GM19452 (cell line): ENCODE results near the gene NNMT.

Experiments used
- ATAC-seq: cut with Tn5 transposase; IDR thresholded peaks from one replicate; pipeline ENCODE4 v1.9.1; 2021; ENCODE audit not compliant: unreplicated experiment

NNMT gene

DNA sequence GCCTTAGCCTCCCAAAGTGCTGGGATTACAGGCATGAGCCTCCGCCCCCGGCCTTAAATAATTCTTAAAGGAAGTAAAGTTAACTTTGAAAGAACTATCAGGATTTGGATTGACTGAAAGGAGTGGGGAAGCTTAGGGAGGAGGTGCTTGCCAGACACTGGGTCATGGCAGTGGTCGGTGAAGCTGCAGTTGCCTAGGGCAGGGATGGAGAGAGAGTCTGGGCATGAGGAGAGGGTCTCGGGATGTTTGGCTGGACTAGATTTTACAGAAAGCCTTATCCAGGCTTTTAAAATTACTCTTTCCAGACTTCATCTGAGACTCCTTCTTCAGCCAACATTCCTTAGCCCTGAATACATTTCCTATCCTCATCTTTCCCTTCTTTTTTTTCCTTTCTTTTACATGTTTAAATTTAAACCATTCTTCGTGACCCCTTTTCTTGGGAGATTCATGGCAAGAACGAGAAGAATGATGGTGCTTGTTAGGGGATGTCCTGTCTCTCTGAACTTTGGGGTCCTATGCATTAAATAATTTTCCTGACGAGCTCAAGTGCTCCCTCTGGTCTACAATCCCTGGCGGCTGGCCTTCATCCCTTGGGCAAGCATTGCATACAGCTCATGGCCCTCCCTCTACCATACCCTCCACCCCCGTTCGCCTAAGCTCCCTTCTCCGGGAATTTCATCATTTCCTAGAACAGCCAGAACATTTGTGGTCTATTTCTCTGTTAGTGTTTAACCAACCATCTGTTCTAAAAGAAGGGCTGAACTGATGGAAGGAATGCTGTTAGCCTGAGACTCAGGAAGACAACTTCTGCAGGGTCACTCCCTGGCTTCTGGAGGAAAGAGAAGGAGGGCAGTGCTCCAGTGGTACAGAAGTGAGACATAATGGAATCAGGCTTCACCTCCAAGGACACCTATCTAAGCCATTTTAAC lies at the start of gene NNMT:
TSS of gene NNMT (plus strand) at position 724 of the 929 bp plus-strand sequence. CDS start at position 882, 158 bp downstream.
- no peak for ATAC-seq

DNA sequence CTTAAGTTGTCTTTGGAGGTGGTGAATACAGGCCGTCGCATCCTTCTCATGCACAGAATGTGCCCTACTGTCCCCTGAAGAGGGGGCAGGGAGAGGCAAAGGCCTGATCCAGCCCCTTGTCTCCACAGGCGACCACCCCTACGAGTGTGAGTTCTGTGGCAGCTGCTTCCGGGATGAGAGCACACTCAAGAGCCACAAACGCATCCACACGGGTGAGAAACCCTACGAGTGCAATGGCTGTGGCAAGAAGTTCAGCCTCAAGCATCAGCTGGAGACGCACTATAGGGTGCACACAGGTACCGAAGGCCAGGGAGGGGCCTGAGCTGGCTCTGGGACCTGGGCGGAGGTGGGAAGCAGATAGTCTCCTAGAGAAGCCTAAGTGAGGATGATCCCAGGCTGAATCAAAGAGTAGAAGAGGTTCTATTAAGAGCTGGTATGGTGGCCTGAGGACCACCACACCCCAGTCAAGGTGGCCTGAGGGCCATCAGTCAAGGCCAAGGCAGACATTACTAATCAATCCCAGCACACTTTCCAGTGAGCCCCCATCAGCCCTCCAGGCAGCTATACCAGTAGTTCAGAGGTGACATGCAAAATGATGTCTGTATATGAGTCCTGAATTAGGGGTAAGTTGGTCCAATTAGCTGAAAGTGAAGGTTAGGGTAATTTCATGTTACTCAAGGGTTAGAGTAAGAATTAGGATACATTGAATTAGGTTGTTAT lies 49.0 kb upstream of the NNMT start:
- ATAC-seq: no peak

DNA sequence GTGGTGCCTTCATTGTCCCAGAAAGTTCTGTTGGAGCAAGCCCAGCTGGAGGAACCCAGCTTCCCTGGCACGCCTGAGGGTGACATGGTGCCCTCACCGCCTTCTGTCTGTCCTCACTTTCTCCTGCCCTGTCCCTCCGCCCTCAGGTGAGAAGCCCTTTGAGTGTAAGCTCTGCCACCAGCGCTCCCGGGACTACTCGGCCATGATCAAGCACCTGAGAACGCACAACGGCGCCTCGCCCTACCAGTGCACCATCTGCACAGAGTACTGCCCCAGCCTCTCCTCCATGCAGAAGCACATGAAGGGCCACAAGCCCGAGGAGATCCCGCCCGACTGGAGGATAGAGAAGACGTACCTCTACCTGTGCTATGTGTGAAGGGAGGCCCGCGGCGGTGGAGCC lies 46.0 kb upstream of the NNMT start:
- no peak for ATAC-seq

DNA sequence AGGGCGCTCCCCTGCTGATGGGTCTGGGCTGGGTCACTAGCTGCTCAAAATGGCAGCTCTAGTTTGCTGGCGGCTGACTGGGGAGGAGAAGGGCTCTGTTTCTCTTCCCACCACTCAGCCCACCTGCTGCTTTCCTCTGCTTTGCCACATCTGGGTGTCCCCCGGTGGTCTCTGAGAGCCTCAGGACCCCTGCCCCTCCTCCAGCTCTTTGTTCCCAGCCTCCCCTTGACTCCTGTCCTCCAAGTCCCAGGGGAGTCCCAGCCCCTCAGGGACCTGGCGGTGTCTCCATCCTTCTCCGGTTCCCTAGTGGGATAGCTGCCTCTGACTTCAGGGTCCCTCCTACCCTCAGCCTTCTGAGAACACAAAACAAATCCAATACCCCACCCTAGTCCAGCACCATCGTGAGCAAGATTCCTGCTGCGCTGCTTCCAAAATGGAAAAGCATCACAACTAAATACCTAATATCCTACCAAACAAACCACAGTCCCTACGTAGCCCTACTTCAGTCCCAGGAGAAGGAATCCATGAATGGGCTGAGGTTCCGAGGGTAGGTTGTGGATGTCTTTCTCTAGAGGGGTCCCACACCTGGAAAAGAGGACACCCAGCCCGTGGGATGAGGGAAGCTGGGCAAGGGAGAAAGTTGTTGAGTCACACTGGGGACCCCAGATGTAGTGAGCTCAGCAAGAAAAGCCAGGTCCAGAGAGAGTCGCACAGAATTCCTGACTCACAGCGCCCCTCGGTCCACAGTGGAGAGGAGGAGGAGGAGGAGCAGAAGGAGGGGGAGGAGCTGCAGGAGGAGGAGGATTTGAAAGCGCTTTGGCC lies 45.0 kb upstream of the NNMT start:
- ATAC-seq: no peak

DNA sequence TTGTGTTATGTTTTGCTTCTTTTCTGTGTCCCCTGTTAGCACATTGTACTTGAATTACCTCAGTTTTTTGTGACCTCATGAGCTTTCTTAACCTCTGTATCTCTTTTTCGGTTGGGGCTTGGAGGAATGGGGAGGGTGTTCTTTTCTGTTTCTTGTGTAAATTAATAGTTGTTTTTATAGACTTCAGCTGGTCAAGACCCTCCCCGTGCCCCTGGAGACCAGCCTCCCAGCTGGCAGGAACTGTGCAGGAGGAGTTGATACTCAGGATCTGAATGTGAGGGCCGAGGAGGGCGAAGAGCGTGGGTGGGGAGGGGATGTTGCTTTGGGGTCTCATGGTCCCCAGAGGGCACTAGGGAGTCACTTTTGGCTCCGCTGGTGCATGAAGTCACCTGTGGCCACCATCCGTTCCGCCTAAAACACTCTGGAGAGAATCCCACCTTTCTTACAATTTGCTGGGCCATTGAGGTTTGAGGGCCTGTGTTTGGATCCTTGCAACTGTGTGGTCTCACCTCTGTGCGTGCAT lies 44.3 kb upstream of the NNMT start:
- ATAC-seq: no peak

DNA sequence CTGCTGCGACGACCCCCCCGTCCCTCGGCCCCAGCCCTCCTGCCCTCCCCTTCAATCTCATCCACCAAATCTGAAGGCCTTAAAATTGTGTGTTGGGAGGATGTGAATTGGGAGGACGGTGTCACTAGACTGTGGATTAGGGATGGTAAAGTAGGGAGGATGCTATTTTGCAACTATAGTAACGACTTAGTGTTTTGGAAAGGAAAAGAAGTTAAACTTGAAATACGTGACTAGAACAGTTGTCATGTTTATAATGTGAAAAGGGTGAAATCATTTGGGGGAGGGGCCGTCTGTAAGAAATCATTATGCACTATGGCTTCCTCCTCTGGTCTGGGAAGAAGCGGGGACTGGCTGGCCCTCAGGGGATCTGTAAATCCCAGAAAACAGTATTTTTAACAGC lies 43.4 kb upstream of the NNMT start:
- no peak for ATAC-seq

DNA sequence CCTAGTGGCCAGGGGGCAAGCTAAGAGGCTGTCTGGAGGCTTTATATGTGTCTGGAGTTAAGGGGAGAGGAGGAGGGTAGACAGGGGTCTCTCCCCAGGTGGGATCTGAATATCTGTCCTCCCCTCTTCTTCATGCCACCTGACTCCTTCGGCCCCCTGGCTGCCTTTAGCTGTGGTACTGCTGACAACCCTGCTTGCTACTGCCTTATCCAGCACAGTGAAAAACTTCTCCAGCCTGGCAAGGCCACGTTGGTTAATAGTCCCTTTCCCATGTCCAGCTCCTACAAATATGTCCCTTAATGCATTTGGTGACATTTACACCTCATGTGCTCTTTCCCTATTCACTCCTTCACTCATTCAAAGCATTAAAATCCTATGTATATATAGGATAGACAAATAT lies 42.4 kb upstream of the NNMT start:
- ATAC-seq: no peak

DNA sequence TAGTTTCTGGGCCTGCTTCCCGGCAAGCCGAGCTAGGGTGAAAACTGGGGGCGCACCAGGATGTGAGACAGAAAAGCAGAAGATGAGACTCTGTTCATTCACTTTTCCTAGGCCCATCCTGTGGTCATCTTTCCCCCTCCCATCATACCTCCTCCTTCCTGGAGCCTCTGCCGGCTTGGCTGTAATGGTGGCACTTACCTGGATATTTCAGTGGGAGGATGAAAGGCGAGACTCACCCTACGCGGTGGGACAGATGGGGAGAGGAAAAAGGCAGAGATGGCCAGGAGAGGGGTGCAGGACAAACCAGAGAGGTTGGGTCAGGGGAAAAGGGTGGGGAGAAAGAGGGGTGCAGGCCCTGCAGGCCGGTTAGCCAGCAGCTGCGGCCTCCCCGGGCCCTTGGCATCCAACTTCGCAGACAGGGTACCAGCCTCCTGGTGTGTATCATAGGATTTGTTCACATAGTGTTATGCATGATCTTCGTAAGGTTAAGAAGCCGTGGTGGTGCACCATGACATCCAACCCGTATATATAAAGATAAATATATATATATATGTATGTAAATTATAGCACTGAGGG lies 41.5 kb upstream of the NNMT start:
- ATAC-seq: no peak

DNA sequence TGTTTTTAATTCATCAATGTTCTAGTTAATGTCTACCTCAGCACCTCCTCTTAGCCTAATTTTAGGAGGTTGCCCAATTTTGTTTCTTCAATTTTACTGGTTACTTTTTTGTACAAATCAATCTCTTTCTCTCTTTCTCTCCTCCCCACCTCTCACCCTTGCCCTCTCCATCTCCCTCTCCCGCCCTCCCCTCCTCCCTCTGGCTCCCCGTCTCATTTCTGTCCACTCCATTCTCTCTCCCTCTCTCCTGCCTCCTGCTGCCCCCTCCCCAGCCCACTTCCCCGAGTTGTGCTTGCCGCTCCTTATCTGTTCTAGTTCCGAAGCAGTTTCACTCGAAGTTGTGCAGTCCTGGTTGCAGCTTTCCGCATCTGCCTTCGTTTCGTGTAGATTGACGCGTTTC lies 40.9 kb upstream of the NNMT start:
- ATAC-seq: no peak

DNA sequence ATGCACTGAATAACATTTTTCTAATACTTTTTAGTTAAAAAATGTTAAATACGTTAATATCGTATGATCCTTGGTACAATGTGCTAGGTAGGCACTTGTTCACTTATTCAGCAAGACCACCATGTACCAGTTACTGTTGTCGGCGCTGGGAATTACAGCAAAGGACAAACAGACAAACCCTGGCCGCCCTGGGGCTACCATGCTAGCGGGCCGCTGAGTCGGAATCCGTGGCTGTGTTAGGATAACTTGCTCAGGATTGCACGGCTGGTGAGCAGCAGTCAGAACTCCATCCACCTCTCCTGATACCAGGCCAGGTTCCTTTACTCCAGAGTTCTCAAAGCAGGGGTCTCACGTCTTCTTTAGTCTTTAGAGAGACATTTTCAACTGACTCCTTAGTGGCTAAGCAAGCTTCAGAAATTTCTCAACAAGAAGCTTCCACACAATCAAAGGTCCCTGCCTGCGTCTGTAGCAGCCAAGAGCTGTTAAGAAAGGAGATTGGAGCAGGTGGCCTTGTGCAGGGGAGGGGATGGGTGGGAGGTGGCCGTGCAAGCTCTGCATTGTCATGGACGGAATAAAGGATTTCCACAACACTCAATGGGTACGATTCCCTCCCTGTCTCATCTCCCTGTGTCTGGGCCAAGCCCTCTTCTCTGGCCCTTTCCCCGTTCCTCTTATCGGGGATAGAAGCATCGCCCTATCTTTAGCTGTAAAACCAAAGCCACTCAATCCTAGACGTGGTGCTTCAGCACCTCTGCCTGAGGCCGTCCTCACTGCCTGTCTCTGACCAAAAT lies 39.8 kb upstream of the NNMT start:
- ATAC-seq: no peak

DNA sequence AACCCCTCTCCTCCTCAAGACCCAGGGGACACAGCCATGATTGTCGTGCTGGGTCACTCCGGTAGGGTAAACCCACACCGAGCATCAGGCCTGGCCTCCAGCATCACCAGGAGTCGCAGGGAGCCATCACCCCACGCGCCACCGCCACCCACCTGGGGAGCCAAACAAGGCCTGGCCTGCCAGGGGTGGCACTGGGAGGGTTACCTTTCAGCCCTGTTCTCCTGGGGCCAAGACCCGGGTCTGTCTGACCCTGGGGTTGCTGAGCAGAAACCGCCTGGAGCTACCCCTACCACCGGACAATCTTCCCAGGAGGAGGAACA lies 39.3 kb upstream of the NNMT start:
- ATAC-seq: no peak

DNA sequence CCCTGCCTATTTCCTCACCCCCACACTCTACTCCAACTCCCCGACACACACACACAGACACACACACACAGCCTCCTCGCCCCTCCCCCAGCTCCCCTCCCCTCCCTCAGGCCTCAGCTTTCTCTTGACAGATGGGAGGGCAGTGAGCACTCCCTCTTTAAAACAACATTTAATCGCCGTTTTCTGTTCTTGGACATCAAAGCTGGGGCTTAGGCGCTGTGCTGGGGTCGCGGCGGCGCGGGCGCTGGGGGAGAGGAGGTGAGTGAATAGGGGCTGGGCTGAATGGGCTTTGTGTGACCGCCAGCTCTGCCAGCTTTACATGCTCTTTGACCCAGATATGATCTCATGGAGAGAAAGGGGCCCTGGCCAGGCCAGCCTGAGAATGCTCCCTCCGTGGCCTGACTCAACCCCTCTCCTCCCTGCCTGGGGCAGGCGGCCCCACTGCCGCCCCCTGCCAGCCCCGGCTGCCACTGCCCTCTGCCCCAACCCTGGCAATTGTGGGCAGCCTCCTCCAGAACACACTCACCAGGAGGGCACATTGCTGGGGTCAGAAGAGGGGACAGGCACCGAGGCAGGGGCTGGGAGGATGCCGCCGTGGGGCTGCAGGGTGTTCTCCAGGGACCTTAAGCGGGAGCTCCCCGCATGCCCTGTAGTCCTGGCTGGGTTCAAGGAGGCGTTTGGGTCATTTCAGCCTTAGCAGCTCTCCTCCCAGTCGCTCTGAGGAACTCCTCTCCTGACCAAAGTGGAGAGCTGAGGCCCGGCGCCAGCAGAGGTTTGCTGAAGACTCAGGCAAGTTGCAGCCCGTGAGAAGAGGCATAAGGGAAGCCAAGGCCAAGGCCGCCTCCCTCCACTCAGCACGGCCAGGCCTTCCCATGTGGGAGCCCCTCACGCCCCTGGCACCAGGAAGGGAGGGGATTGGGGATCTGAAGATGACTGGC lies 38.3 kb upstream of the NNMT start:
- ATAC-seq: no peak

DNA sequence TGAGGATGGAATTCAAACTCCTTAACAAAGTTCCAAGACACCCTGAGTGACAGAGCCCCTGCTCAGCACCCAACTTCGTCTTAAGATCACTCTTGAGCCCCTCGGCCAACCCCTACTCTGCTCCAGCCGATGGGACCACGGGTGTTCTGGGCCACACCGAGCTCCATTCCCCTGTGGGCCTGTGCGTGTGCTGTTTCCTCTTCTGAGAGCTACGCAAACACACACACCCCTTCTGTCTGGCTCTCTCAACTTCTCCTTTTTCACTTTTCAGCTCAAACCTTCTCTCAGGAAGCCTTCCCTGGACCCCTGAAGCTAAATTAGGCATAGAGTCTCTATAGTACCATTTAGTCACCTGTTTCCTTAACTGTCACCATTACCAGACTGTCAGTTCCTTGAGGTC lies 37.5 kb upstream of the NNMT start:
- no peak for ATAC-seq

DNA sequence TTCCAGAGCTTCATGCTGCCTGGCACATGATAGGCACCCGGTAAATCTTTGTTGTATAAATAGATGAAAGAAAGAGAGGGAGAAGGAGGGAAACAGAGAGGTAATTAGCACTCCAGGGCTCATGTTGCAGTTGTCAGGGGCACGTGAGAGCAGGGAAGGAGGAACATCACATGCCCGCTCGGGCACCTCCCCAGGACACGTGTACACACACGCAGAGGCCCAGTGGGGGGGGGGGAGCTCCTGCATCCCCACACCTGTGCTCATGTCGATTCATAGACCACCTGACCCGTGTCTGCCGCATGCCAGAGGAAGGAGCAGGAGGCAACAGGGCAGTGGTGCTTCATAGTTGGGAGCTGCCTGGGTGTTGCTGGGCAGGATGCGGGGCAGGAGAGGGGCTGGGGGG lies 37.1 kb upstream of the NNMT start:
- ATAC-seq: no peak

DNA sequence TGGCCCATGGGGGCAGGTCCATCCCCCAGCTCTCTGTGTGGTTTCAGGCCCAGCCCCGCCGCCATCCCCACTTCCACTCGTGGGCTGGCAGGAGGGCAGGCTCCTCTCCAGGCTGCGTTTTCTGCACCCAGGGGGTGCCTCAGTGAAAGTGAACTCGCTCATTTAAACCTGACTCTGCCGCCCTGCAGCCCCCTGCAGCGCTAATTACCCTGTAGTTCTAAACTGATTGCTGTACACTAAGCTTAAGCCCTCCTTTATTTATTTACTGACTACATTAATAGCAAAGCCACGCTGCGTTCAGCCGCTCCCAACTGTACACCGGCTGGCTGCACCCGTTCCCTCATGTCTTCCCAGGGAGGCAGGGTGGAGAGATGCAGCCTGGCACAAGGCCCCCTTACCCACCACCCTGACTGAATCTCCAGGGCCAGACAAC lies 36.6 kb upstream of the NNMT start:
- ATAC-seq: no peak

DNA sequence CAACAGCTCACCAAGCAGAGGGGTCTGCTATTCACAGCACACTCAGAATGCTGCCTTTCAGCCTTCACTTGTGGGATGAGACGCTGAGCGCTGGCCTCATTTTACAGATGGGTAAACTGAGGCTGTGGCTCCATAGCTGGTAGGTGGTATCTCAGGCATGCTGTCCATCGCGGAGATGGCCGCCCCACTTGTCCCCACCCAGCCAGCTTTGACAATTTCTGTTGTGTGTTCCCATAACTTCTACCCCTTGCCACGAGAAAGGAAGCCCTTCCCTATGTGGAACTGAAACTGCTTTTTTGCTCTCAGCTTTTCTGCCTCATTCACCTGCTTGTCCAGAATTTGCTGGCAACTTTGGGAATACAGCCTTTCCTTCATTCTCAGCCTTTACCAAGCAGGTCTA lies 36.1 kb upstream of the NNMT start:
- no peak for ATAC-seq

DNA sequence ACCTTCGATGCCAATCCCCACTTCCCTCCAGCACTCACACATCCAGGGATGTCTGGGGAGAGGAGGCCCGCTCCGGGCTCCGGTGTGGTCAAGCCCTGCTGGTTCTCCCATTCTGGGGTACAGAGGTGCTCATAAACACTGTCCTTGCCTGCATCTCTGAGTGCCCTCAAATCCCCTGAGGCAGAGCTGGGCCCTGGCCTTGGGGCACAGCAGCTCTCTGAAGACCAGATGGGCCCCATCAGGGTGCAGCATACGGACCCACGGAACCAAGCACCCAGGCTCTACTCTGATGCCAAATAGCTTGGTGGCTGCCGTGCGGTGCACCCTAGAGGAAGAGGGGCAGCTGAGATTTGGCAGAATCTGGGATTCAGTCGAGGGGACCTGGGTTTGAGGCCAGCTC lies 35.7 kb upstream of the NNMT start:
- ATAC-seq: no peak

DNA sequence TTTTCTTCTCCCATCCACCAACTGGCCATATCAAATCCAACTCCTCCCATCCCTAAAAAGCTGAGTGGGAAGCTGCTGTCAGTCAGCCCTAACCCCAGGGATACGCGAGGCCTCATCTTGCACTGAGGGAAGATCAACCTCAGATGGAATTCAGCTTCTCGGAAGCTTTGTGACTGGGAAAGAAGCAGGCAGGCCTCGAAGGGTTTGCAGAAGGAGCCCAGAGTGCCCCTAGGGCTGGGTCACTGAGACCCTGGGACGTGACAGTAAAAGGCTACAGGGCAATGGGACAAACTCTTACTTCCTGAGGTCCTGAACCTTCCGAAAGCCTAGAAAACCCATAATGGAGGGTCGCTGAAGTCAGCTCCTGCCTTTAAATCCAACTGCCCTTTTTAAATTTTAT lies 34.4 kb upstream of the NNMT start:
- ATAC-seq: no peak
